PC-3 (cell line): ENCODE data around the gene ABHD2. TPM values are rescaled to one million over a fixed set of nuclear protein-coding genes. Genes with fewer than 3 reads are reported as not detected.

Source experiments
- ATAC-seq: fragments of 200-7000 bp; cut with Tn5 transposase; 2 replicates; pipeline ENCODE4 v1.9.1; 2020; ENCODE audit warnings: mild to moderate bottlenecking, moderate library complexity
- BruUV-seq: library from RNA; stranded (reverse); fragments of 400-500 nt; replicated peaks from 2 replicates; lab custom pipeline; 2021; lab: Mats Ljungman, UMichigan
- CTCF ChIA-PET: fragments of 300-600 bp; sonication (Branson Sonifier 250); formaldehyde crosslinking; loops from one replicate; lab custom pipeline; 2022; ENCODE audit warnings: antibody characterized with exemption; lab: Charles Lee
- POLR2A ChIA-PET: fragments of 300-600 bp; sonication (Branson Sonifier 250); formaldehyde crosslinking; loops from one replicate; lab custom pipeline; 2022; ENCODE audit warnings: antibody characterized with exemption; ENCODE audit not compliant: unreplicated experiment; lab: Charles Lee
- DNase-seq: peaks from one replicate; pipeline ENCODE4 v3.0.0-alpha.2; 2015
- H2AFZ ChIP-seq: fragments of 300-600 bp; sonication (generic); 2 replicates; pipeline ENCODE4 v1.6.0; 2016; ENCODE audit warnings: antibody characterized with exemption, low read length
- H3F3A ChIP-seq: fragments of 300-600 bp; sonication (generic); one replicate; pipeline ENCODE4 v1.6.0; 2017; ENCODE audit warnings: antibody characterized with exemption, low read length, control low read depth, mild to moderate bottlenecking; ENCODE audit not compliant: unreplicated experiment
- H3K27ac ChIP-seq: fragments of 300-600 bp; sonication (generic); 2 replicates; pipeline ENCODE4 v1.5.1; 2016; ENCODE audit warnings: mild to moderate bottlenecking, low read length
- H3K27me3 ChIP-seq: fragments of 300-600 bp; sonication (generic); 2 replicates; pipeline ENCODE4 v1.6.1; 2016; ENCODE audit warnings: low read length, mixed read lengths
- H3K36me3 ChIP-seq: fragments of 300-600 bp; sonication (generic); 2 replicates; pipeline ENCODE4 v1.6.1; 2016; ENCODE audit warnings: low read depth, mixed run types, low read length, mixed read lengths
- H3K4me1 ChIP-seq: fragments of 300-600 bp; sonication (generic); 2 replicates; pipeline ENCODE4 v1.5.1; 2016; ENCODE audit warnings: low read length; ENCODE audit not compliant: insufficient read depth
- H3K4me2 ChIP-seq: fragments of 300-600 bp; sonication (generic); 2 replicates; pipeline ENCODE4 v1.6.0; 2016; ENCODE audit warnings: low read length
- H3K4me3 ChIP-seq: fragments of 300-600 bp; sonication (generic); 2 replicates; pipeline ENCODE4 v1.5.1; 2016; ENCODE audit warnings: mild to moderate bottlenecking, low read length, mixed read lengths
- H3K79me2 ChIP-seq: fragments of 300-600 bp; sonication (generic); 2 replicates; pipeline ENCODE4 v1.6.1; 2017; ENCODE audit warnings: low read length, mixed read lengths
- H3K9ac ChIP-seq: fragments of 300-600 bp; sonication (generic); 2 replicates; pipeline ENCODE4 v1.6.0; 2016; ENCODE audit warnings: mild to moderate bottlenecking, low read length
- H3K9me2 ChIP-seq: fragments of 300-600 bp; sonication (generic); replicated peaks from 2 replicates; pipeline ENCODE4 v1.6.1; 2016; ENCODE audit warnings: mixed run types, low read length, mixed read lengths
- H3K9me3 ChIP-seq: fragments of 300-600 bp; sonication (generic); 2 replicates; pipeline ENCODE4 v1.6.1; 2016; ENCODE audit warnings: low read length, mixed read lengths
- H4K20me1 ChIP-seq: fragments of 300-600 bp; sonication (generic); 2 replicates; pipeline ENCODE4 v1.6.1; 2016; ENCODE audit warnings: low read length, mixed read lengths
- EZH2 ChIP-seq: fragments of 300-600 bp; sonication (generic); IDR thresholded peaks from one replicate; pipeline ENCODE4 v1.6.1; 2017; ENCODE audit warnings: antibody characterized with exemption, mild to moderate bottlenecking, low read length; ENCODE audit not compliant: unreplicated experiment
- EZH2phosphoT487 ChIP-seq: fragments of 300-600 bp; sonication (generic); IDR thresholded peaks from 2 replicates; pipeline ENCODE4 v1.6.1; 2018; ENCODE audit warnings: mild to moderate bottlenecking, antibody characterized with exemption, low read length, borderline replicate concordance
- intact Hi-C: fragments of 100-400 bp; cut with micrococcal nuclease; formaldehyde crosslinking; loops from 2 replicates; pipeline ENCODE4 v1.9.0; 2023
- total RNA-seq: library from RNA; depleted of rRNA; stranded (reverse); fragments of >200 nt; gene quantifications from 2 replicates; pipeline ENCODE4 v1.2.3, GENCODE V29; 2014
- TF ChIP-seq, protein P1 (sequence below): fragments of 300-600 bp; sonication (generic); conservative IDR thresholded peaks from 2 replicates; pipeline ENCODE4 v1.5.1; 2017; ENCODE audit warnings: antibody characterized with exemption, low read depth, mild to moderate bottlenecking, low read length

ABHD2 gene
- total RNA-seq, 1 experiment from 2014 or later: 34.0 TPM

DNA sequence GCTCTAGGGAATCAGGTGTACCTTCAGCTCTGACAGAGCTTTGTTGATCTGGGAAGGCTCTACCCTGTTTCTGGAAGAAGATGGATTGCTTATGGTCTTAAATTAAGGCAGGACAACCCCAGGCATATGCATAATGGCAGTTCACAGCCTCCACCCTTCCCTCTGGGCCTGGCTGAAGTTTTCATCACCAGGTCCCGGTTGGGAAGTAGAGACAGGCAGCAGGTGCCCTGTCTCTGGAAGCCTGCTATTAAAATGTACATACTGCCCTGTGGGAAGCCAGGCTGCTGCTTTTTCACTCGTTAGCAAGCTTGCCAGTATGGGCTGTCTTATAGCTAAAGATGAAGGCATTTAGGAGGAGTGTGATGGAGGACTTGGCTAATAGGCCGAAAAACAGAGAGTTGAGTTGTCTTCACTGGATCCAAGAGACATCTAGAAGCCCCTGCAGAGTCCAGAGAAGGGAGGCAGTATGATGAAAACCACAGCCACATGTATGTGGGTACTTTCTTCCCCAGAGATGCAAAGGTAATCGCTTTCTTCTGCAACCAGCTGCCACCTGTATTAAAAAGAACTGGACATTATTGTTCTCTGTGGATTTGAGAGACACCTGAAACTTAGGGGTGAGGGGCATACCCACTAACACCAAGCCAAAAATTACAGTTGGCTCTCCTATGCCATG, 34.4 kb downstream of the ABHD2 start:
- H3K4me3 ChIP-seq: no peak overlapping the region
- ATAC-seq (no peak), DNase-seq (no peak)
- H3K27me3 ChIP-seq: no peaks in the 10 kb centered on the region
- H3K79me2 ChIP-seq: peaks cover 10% of the 10 kb centered on the region
- H3K9me3 ChIP-seq: no peaks in the 10 kb centered on the region
- no peak overlapping the region for H3K9ac ChIP-seq
- BruUV-seq: no TSS peak
- H3K9me2 ChIP-seq: no peaks in the 10 kb centered on the region
- TF ChIP-seq EZH2 (no peak), EZH2phosphoT487 (no peak)
- TF ChIP-seq, protein P1, sequence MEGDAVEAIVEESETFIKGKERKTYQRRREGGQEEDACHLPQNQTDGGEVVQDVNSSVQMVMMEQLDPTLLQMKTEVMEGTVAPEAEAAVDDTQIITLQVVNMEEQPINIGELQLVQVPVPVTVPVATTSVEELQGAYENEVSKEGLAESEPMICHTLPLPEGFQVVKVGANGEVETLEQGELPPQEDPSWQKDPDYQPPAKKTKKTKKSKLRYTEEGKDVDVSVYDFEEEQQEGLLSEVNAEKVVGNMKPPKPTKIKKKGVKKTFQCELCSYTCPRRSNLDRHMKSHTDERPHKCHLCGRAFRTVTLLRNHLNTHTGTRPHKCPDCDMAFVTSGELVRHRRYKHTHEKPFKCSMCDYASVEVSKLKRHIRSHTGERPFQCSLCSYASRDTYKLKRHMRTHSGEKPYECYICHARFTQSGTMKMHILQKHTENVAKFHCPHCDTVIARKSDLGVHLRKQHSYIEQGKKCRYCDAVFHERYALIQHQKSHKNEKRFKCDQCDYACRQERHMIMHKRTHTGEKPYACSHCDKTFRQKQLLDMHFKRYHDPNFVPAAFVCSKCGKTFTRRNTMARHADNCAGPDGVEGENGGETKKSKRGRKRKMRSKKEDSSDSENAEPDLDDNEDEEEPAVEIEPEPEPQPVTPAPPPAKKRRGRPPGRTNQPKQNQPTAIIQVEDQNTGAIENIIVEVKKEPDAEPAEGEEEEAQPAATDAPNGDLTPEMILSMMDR: no peak
- 0 out of 2 replicates have a peak overlapping the region, but pooled peaks have one; percentile 18 for H3K4me2 ChIP-seq
- H4K20me1 ChIP-seq: no peaks in the 10 kb centered on the region
- CTCF ChIA-PET: interaction anchor here (0.5 kb wide), 1 partner anchor 16 kb away, joined by 3 read pairs; no protein-coding TSS in a partner anchor
- POLR2A ChIA-PET: no interaction called here
- peaks cover 78% of the 10 kb centered on the region for H3K4me1 ChIP-seq
- no peak overlapping the region for H2AFZ ChIP-seq
- peak overlapping the region; percentile 99 for H3K27ac ChIP-seq
- H3F3A ChIP-seq: peaks cover 18% of the 10 kb centered on the region
- intact Hi-C loops: loop anchor here (1.0 kb wide), 1 partner anchor 44 kb away; no protein-coding TSS in a partner anchor
- H3K36me3 ChIP-seq: peaks cover 11% of the 10 kb centered on the region

DNA sequence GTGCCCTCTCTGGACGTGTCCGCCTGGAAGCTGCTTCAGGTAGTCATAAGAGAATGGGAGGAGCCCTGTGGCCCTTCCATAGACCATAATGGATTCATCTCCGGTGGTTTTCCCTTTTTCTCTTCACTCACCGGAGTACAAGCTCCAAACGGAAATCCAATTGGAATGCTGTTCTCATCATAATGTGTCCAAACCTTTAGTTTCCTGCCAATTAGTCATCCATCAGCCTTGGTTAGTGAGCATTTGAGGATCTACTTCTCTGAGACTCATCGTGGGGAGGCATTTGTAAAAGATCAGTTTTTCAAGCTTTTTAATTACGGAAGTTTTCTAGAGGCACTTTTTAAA, 34.9 kb downstream of the ABHD2 start:
- ATAC-seq: peak; percentile 37
- no peak overlapping the region for H3K4me3 ChIP-seq
- intact Hi-C loops: loop anchor here (1.0 kb wide), 1 partner anchor 43 kb away; no protein-coding TSS in a partner anchor
- H3K36me3 ChIP-seq: peaks cover 11% of the 10 kb centered on the region
- H3K27ac ChIP-seq: peak overlapping the region; percentile 99
- H3K9me3 ChIP-seq: no peaks in the 10 kb centered on the region
- 0 out of 2 replicates have a peak overlapping the region, but pooled peaks have one; percentile 18 for H3K4me2 ChIP-seq
- H3F3A ChIP-seq: peaks cover 18% of the 10 kb centered on the region
- H3K27me3 ChIP-seq: no peaks in the 10 kb centered on the region
- ChIA-PET POLR2A (no interaction called here), CTCF (interaction anchor here (0.5 kb wide), 1 partner anchor 16 kb away, joined by 3 read pairs; no protein-coding TSS in a partner anchor)
- H3K4me1 ChIP-seq: peaks cover 83% of the 10 kb centered on the region
- H3K9me2 ChIP-seq: no peaks in the 10 kb centered on the region
- no peak overlapping the region for H3K9ac ChIP-seq
- no peaks in the 10 kb centered on the region for H4K20me1 ChIP-seq
- TF ChIP-seq EZH2 (no peak), EZH2phosphoT487 (no peak)
- TF ChIP-seq, protein P1: no peak
- no TSS peak for BruUV-seq
- peaks cover 10% of the 10 kb centered on the region for H3K79me2 ChIP-seq
- DNase-seq: peak; percentile 88
- H2AFZ ChIP-seq: no peak overlapping the region
